Camera-type eye (tissue), 1 donor: Measurements from ENCODE around the gene NFKBIZ. TPM values are rescaled to one million over a fixed set of nuclear protein-coding genes. Genes with fewer than 3 reads are reported as not detected.

Source experiments
- total RNA-seq: library from RNA; depleted of rRNA; stranded (reverse); fragments of >200 nt; gene quantifications from one replicate; pipeline ENCODE4 v1.2.3, GENCODE V29; 2014

The NFKBIZ gene, protein sequence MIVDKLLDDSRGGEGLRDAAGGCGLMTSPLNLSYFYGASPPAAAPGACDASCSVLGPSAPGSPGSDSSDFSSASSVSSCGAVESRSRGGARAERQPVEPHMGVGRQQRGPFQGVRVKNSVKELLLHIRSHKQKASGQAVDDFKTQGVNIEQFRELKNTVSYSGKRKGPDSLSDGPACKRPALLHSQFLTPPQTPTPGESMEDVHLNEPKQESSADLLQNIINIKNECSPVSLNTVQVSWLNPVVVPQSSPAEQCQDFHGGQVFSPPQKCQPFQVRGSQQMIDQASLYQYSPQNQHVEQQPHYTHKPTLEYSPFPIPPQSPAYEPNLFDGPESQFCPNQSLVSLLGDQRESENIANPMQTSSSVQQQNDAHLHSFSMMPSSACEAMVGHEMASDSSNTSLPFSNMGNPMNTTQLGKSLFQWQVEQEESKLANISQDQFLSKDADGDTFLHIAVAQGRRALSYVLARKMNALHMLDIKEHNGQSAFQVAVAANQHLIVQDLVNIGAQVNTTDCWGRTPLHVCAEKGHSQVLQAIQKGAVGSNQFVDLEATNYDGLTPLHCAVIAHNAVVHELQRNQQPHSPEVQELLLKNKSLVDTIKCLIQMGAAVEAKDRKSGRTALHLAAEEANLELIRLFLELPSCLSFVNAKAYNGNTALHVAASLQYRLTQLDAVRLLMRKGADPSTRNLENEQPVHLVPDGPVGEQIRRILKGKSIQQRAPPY
- total RNA-seq: 18.6 TPM

DNA sequence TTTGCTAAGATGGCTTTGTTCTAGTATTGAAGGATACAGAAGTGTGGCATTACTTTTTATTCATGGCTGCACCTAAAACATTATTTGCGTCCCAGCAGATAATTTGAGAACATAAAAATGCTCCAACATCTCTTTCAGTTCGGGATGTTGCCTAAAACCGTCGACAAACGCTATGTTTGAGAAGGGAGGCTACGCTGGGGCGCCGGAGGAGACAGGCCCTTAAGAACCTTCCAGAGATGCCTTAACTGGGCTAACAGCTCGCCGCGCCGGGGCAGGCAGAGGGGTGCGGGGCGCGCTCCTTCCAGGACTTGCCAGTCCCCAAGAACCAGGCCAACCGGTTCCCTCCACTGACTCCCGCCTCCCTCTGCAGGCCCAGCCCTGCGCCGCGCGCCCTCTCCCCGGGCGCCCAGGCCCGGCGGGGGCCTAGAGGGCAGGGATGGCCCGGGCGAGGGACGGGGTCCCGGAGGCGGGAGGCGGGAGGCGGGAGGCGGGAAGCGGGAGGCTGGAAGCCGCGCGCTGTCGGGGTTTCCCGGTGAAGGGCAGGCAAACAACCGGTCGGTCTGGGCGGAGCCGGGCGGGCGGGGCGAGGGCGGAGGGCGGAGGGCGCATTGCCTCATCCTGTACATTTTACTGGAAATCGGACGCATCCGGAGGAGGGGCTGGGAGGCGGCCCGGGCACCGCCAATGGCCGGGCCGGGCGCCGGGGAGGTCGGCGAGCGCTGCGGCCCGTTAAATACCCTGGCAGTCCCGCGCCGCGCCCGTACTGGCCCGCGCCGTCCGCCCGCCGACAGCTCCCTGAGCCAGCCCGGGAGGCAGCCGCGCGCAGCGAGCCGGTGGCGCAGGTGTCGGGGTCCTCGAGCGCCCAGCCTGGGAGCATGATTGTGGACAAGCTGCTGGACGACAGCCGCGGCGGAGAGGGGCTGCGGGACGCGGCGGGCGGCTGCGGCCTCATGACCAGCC is at the start of gene NFKBIZ:
Gene NFKBIZ (plus strand): TSS at position 761 of the 960 bp plus-strand sequence. CDS start 115 bp downstream, at position 876.

Other genes with a start within 250 kb of the NFKBIZ start
- gene ZBTB11, start 172.4 kb upstream of the NFKBIZ start, total RNA-seq: 55.8 TPM
- 920 TPM for gene RPL24, start 162.8 kb upstream of the NFKBIZ start, total RNA-seq
- gene CEP97, start 124.9 kb upstream of the NFKBIZ start, total RNA-seq: 51.5 TPM
- 15.0 TPM for gene NXPE3, start 70.3 kb upstream of the NFKBIZ start, total RNA-seq